HCT116 (cell line): ENCODE measurements around the gene RNF220.

Experiments
- TF ChIP-seq, protein P1 (sequence below): IDR thresholded peaks from 2 replicates; pipeline ENCODE4 v1.6.1; 2012
- TF ChIP-seq, protein P2 (sequence below): IDR thresholded peaks from 2 replicates; pipeline ENCODE4 v1.6.1; 2012; ENCODE audit warnings: low read depth

GRCh38 chr1:44662683-44663030 lies 257.6 kb downstream of the RNF220 start:
- TF ChIP-seq, protein P1, sequence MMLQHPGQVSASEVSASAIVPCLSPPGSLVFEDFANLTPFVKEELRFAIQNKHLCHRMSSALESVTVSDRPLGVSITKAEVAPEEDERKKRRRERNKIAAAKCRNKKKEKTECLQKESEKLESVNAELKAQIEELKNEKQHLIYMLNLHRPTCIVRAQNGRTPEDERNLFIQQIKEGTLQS, result no peak
- TF ChIP-seq, protein P2, sequence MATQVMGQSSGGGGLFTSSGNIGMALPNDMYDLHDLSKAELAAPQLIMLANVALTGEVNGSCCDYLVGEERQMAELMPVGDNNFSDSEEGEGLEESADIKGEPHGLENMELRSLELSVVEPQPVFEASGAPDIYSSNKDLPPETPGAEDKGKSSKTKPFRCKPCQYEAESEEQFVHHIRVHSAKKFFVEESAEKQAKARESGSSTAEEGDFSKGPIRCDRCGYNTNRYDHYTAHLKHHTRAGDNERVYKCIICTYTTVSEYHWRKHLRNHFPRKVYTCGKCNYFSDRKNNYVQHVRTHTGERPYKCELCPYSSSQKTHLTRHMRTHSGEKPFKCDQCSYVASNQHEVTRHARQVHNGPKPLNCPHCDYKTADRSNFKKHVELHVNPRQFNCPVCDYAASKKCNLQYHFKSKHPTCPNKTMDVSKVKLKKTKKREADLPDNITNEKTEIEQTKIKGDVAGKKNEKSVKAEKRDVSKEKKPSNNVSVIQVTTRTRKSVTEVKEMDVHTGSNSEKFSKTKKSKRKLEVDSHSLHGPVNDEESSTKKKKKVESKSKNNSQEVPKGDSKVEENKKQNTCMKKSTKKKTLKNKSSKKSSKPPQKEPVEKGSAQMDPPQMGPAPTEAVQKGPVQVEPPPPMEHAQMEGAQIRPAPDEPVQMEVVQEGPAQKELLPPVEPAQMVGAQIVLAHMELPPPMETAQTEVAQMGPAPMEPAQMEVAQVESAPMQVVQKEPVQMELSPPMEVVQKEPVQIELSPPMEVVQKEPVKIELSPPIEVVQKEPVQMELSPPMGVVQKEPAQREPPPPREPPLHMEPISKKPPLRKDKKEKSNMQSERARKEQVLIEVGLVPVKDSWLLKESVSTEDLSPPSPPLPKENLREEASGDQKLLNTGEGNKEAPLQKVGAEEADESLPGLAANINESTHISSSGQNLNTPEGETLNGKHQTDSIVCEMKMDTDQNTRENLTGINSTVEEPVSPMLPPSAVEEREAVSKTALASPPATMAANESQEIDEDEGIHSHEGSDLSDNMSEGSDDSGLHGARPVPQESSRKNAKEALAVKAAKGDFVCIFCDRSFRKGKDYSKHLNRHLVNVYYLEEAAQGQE, result no peak
